Nephron (organoid): ENCODE data around the gene EIF5A2.
"Not testable (repeated sequence)": the region's sequence is repeated elsewhere in the genome, so short reads cannot be mapped to it uniquely, and the experiment has no call there.

Experiments
- H3K27ac Mint-ChIP-seq, 3 experiments: 2 replicates each; pipeline ENCODE4 v1.8.0; 2020; ENCODE audit warnings: mixed read lengths in 3 of 3, mild to moderate bottlenecking in 2 of 3, moderate library complexity in 1 of 3
- H3K27me3 Mint-ChIP-seq: 2 replicates; pipeline ENCODE4 v1.8.0; 2021; ENCODE audit warnings: low read depth, mild to moderate bottlenecking, moderate library complexity, mixed read lengths
- H3K36me3 Mint-ChIP-seq: 2 replicates; pipeline ENCODE4 v1.8.0; 2020; ENCODE audit warnings: low read depth, mixed read lengths
- H3K4me1 Mint-ChIP-seq: 2 replicates; pipeline ENCODE4 v1.8.0; 2020; ENCODE audit warnings: mixed read lengths
- H3K4me3 Mint-ChIP-seq, 3 experiments: 2 replicates each; pipeline ENCODE4 v1.8.0; 2020; ENCODE audit warnings: mild to moderate bottlenecking in 3 of 3, mixed read lengths in 3 of 3, moderate library complexity in 2 of 3
- H3K9me3 Mint-ChIP-seq: 2 replicates; pipeline ENCODE4 v1.8.0; 2020; ENCODE audit warnings: mixed read lengths
- TF ChIP-seq, protein P1 (sequence below), 3 experiments: fragments of 200-600 bp; sonication (generic); IDR thresholded peaks; one replicate each; pipeline ENCODE4 v1.5.0; 2021; ENCODE audit warnings: antibody characterized with exemption in 3 of 3; ENCODE audit not compliant: unreplicated experiment in 3 of 3

Gene EIF5A2

GRCh38 chr3:170905862-170906261, 2.6 kb downstream of the EIF5A2 start:
- no peak overlapping the region for H3K27ac Mint-ChIP-seq
- peak overlapping the region; percentile 15 to 47 (median 45) for H3K4me3 Mint-ChIP-seq
- peaks cover 13% of the 10 kb centered on the region for H3K4me1 Mint-ChIP-seq
- peaks cover 6% of the 10 kb centered on the region for H3K36me3 Mint-ChIP-seq
- TF ChIP-seq, protein P1, sequence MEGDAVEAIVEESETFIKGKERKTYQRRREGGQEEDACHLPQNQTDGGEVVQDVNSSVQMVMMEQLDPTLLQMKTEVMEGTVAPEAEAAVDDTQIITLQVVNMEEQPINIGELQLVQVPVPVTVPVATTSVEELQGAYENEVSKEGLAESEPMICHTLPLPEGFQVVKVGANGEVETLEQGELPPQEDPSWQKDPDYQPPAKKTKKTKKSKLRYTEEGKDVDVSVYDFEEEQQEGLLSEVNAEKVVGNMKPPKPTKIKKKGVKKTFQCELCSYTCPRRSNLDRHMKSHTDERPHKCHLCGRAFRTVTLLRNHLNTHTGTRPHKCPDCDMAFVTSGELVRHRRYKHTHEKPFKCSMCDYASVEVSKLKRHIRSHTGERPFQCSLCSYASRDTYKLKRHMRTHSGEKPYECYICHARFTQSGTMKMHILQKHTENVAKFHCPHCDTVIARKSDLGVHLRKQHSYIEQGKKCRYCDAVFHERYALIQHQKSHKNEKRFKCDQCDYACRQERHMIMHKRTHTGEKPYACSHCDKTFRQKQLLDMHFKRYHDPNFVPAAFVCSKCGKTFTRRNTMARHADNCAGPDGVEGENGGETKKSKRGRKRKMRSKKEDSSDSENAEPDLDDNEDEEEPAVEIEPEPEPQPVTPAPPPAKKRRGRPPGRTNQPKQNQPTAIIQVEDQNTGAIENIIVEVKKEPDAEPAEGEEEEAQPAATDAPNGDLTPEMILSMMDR (IDR thresholded peaks at IDR 0.05; ENCODE audit: unreplicated experiment in 3 of 3), result no peak
- peaks cover 15% of the 10 kb centered on the region for H3K9me3 Mint-ChIP-seq
- peaks cover 12% of the 10 kb centered on the region for H3K27me3 Mint-ChIP-seq

GRCh38 chr3:170903123-170903522, 5.3 kb downstream of the EIF5A2 start:
- peaks cover 2% of the 10 kb centered on the region for H3K9me3 Mint-ChIP-seq
- TF ChIP-seq, protein P1 (IDR thresholded peaks at IDR 0.05; ENCODE audit: unreplicated experiment in 3 of 3), result no peak
- H3K27me3 Mint-ChIP-seq, result peaks cover 4% of the 10 kb centered on the region
- peaks cover 13% of the 10 kb centered on the region for H3K4me1 Mint-ChIP-seq
- peaks cover 10% of the 10 kb centered on the region for H3K36me3 Mint-ChIP-seq
- no peak overlapping the region for H3K4me3 Mint-ChIP-seq
- no peak overlapping the region for H3K27ac Mint-ChIP-seq

DNA sequence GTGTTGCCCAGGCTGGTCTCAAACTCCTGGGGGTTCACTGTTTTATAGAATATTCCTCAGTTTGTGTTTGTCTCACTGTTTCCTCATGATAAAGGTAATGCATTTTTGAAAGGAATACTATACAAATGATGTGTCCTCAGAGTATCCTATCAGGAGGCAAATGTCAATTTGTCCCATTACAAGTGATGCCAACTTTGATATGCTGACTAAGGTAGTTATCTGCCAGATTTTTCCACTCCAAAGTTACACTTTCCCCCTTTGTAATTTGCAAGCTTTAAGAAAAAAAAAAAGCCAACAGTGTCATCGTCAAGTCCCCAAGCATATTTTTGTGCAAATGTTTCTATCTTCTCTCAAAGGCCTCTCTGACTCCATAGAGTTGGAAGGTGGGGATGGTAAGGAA, 9.0 kb downstream of the EIF5A2 start:
- Mint-ChIP-seq H3K27me3 (no peaks in the 10 kb centered on the region), H3K27ac (no peak overlapping the region), H3K4me3 (no peak overlapping the region), H3K36me3 (peaks cover 27% of the 10 kb centered on the region), H3K9me3 (peaks cover 9% of the 10 kb centered on the region), H3K4me1 (no peaks in the 10 kb centered on the region)
- TF ChIP-seq, protein P1 (IDR thresholded peaks at IDR 0.05; ENCODE audit: unreplicated experiment in 3 of 3), result no peak

DNA sequence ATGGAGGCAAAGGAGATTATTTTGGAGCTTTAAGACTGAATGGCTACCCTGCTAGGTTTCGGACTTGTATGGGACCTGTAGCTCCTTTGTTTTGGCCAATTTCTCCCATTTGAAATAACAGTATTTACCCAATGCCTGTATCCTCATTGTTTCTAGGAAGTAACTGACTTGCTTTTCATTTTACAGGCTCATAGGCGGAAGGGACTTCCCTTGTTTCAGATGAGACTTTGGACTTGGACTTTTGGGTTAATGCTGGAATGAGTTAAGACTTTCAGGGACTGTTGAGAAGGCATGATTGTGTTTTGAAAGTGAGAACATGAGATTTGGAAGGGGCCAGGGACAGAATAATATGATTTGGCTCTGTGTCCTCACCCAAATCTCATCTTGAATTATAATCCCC, 10.5 kb downstream of the EIF5A2 start:
- Mint-ChIP-seq H3K4me3 (no peak overlapping the region), H3K36me3 (peaks cover 28% of the 10 kb centered on the region), H3K9me3 (peaks cover 9% of the 10 kb centered on the region), H3K27me3 (no peaks in the 10 kb centered on the region), H3K4me1 (no peaks in the 10 kb centered on the region), H3K27ac (no peak overlapping the region)
- TF ChIP-seq, protein P1 (IDR thresholded peaks at IDR 0.05; ENCODE audit: unreplicated experiment in 3 of 3), result no peak

GRCh38 chr3:170897199-170897598, 11.2 kb downstream of the EIF5A2 start:
- H3K4me3 Mint-ChIP-seq, H3K27ac Mint-ChIP-seq, H3K9me3 Mint-ChIP-seq, H3K27me3 Mint-ChIP-seq, H3K4me1 Mint-ChIP-seq: not testable (repeated sequence)
- peaks cover 25% of the 10 kb centered on the region for H3K36me3 Mint-ChIP-seq

DNA sequence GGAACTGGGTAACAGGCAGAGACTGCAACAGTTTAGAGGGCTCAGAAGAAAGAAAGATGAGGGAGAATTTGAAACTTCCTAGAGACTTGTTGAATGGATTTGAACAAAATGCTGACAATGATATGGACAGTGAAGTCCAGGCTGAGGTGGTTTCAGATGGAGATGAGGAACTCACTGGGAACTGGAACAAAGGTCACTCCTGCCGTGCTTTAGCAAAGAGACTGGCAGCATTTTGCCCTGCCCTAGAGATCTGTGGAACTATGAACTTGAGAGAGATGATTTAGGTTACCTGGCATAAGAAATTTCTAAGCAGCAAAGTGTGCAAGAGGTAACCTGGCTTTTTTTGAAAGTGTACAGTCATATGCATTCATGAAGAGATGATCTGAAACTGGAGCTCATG, 11.7 kb downstream of the EIF5A2 start:
- peaks cover 9% of the 10 kb centered on the region for H3K9me3 Mint-ChIP-seq
- H3K36me3 Mint-ChIP-seq, result peaks cover 25% of the 10 kb centered on the region
- no peaks in the 10 kb centered on the region for H3K4me1 Mint-ChIP-seq
- no peak overlapping the region for H3K27ac Mint-ChIP-seq
- H3K27me3 Mint-ChIP-seq, result no peaks in the 10 kb centered on the region
- TF ChIP-seq, protein P1 (IDR thresholded peaks at IDR 0.05; ENCODE audit: unreplicated experiment in 3 of 3), result no peak
- H3K4me3 Mint-ChIP-seq, result no peak overlapping the region

DNA sequence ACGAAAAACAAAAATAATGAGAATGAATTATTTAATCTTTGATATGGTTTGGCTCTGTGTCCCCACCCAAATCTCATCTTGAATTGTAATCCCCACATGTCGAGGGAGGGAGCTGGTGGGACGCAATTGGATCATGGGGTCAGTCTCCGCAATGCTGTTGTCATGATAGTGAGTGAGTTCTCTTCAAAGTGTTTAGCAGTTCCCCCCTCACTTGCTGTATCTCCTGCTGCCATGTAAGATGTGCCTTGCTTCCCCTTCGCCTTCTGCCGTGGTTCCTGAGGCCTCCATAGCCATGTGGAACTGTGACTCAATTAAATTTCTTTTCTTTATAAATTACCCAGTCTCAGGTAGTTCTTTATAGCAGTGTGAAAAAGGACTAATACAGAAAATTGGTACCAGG, 12.1 kb downstream of the EIF5A2 start:
- peaks cover 26% of the 10 kb centered on the region for H3K36me3 Mint-ChIP-seq
- not testable (repeated sequence) for H3K27me3 Mint-ChIP-seq, H3K4me1 Mint-ChIP-seq, H3K9me3 Mint-ChIP-seq, H3K4me3 Mint-ChIP-seq, H3K27ac Mint-ChIP-seq
